ENCODE data around the gene ATG7. TPM values are rescaled to one million over a fixed set of nuclear protein-coding genes. Genes with fewer than 3 reads are reported as not detected.
A peak's percentile ranks its signal among the peaks of the same experiment; 100 is the strongest.
"Not testable (repeated sequence)": the region's sequence is repeated elsewhere in the genome, so short reads cannot be mapped to it uniquely, and the experiment has no call there.

Gene ATG7
- total RNA-seq, 1 donor from 2014 or later = 68.9 TPM

DNA sequence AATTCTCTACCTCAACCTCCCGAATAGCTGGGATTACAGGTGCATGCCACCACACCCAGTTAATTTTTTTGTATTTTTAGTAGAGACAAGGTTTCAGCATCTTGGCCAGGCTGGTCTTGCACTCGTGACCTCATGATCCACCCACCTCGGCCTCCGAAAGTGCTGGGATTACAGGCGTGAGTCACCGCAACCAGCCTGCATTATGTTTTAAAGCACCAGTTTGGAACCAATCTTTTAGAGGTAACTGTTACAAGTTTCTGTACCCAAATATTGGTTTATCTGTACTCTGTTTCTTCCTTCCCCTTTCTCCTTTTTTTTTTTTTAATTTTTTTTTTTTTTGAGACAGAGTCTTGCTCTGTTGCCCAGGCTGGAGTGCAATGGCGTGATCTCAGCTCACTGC lies 169.1 kb downstream of the ATG7 start:
- DNase-seq (ENCODE audit: low spot score); intact Hi-C loops (cut with DNase I); ATAC-seq: not testable (repeated sequence)

- intact Hi-C loops (cut with DNase I) = no loop called here
- ATAC-seq (no peak), DNase-seq (ENCODE audit: low spot score) (no peak)
These were observed 172.2 kb downstream of the ATG7 start for GRCh38 chr3:11444404-11444803.

DNA sequence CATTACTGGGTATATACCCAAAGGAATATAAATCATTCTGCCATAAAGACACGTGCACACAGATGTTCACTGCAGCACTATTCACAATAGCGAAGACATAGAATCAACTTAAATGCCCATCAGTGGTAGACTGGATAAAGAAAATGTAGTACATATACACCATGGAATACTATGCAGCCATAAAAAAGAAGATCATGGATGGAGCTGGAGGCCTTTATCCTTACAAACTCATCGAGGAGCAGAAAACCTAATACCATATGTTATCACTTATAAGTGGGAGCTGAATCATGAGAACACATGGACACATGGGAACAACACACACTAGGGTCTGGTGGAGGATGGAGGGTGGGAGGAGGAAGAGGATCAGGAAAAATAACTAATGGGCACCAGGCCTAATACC lies 173.0 kb downstream of the ATG7 start:
- intact Hi-C loops (cut with DNase I); ATAC-seq; DNase-seq (ENCODE audit: low spot score): not testable (repeated sequence)

- intact Hi-C loops (cut with DNase I) = no loop called here
- no peak for DNase-seq (ENCODE audit: low spot score)
- peak; percentile 90 for ATAC-seq
These were observed 173.7 kb downstream of the ATG7 start for GRCh38 chr3:11445883-11446282.

DNA sequence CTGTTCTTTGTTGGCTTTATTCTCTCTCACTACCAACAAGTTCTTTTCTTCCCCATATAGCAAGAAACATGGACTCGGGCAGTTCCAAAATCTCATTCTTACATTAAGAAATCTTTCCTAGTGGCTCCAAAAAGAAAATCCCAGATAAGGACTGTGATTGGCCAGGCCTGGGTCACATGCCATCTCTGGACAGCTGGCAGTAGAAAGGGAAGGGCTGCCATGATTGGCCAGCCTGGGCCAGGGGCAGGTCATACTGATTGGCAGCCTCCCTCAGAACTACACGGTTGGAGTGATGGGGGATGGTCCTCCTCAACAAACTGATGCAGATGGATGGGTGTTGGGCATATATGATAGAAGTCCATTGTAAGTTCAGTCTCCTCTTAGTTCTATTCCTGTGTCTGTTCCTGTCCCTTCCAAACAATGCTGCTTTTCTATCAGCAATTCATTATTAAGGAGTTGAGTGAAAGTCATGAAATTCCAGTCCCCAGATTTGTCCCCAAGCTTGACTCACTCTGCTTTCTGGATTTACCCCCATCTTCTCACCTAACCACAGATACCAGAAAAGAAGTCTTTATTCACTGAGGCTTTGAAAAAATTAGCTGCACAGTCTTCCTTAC lies 175.5 kb downstream of the ATG7 start:
- DNase-seq (ENCODE audit: low spot score) (no peak), ATAC-seq (no peak)
- intact Hi-C loops (cut with DNase I) = no loop called here

DNA sequence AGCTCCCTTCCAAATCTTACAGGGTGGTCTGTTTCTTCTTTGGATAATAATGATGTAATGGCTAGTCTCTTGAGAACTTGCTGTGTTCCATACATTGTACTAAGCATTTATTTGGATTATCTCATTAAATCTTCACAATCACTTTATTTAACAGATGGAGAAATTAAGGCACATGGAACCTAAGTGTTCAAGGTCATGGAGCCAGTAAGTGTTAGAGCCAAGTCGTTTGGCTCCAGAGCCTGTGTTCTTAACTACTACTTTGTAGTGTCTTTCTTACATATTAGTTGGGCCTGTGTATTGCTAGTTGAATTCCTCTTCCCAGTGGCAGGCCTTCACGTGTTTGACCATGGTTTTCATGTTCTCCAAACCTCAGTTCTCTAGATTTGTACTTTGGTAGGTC lies 177.8 kb downstream of the ATG7 start:
- intact Hi-C loops (cut with DNase I) = no loop called here
- no peak for DNase-seq (ENCODE audit: low spot score)
- no peak for ATAC-seq

DNA sequence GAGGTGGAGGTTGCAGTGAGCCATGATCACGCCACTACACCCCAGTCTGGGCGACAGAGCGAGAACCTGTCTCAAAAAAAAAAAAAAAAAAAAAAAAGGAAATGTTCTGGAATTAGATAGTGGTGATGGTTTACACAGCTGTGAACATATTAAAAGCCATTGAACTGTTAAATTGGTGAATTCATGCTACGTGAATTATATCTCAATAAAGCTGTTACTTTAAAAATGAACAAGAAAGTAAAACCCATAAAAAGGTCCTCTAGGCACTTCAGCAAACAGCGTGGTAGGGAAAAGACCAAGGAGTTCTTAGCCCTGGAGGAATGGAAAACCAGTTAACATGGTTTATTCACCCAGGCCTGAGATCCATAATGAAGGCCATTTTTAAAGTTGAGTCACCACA lies 180.1 kb downstream of the ATG7 start:
- DNase-seq (ENCODE audit: low spot score) = no peak
- intact Hi-C loops (cut with DNase I) = no loop called here
- no peak for ATAC-seq

GRCh38 chr3:11452885-11453847 lies 181.0 kb downstream of the ATG7 start:
- ATAC-seq (peak; percentile 87), DNase-seq (ENCODE audit: low spot score) (no peak)
- intact Hi-C loops (cut with DNase I) = no loop called here

DNA sequence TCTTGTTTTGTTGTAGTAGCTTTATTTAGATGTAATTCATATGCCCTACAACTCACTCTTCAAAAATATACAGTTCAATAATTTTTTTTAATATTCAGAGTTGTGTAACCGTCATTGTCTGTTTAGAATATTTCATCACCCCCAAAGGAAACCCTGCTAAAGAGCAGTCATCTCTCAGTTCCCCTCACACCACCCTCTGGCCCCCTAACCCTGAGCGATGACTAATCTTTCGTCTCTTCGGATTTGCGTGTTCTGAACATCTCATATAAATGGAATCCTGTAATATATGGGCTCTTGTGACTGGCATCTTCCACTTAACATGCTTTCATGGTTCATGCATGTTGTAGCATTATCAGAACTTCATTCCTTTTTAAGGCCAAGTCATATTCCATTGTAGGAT lies 183.8 kb downstream of the ATG7 start:
- DNase-seq (ENCODE audit: low spot score) = no peak
- intact Hi-C loops (cut with DNase I) = no loop called here
- ATAC-seq = no peak

GRCh38 chr3:11457135-11457534 lies 184.9 kb downstream of the ATG7 start:
- DNase-seq (ENCODE audit: low spot score) (no peak), ATAC-seq (no peak)
- intact Hi-C loops (cut with DNase I) = no loop called here

DNA sequence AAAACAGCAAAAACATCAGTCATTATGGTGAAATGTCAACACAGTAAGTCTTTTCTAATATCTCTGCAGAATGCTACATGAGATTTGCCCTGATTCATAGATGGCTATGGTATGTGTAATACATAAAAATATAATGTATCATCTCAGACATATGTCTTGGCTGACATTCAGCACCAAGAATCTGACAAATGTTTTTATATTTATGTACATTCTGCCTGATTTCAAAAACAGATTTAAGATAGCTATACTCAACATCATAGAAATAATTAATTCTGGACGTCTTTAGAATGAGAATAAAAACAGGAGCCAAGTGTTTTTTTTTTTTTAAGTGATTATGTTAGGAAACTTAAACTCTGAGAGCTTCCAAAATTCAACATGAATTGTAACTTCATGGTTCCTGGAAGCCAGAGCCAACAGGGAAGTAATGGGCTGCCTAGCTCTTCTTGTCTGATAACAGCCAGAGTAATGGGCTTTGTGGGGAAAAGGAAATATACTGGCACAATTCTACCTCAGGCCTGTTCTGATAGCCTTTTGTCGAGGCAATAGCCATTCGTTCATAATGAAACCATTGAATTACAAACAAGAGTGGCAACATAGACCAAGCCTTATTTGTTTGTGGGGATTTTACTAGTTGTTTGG lies 187.1 kb downstream of the ATG7 start:
- ATAC-seq (no peak), DNase-seq (ENCODE audit: low spot score) (no peak)
- intact Hi-C loops (cut with DNase I) = no loop called here

- ATAC-seq (no peak), DNase-seq (ENCODE audit: low spot score) (no peak)
- intact Hi-C loops (cut with DNase I) = no loop called here
These were observed 189.0 kb downstream of the ATG7 start for GRCh38 chr3:11461226-11461625.

DNA sequence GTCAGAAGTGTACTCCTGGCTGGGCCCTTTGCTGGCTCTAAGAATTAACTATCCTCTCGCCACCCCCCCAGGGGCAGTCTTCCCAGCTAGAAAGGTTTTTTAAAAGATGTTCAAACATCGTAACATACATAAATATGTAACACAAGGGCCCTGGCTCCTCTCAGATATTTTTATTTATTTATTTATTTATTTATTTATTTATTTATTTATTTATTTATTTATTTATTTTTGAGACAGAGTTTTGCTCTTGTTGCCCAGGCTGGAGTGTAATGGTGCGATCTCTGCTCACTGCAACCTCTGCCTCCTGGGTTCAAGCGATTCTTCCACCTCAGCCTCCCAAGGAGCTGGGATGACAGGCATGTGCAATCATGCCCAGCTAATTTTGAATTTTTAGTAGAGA lies 190.5 kb downstream of the ATG7 start:
- ATAC-seq; DNase-seq (ENCODE audit: low spot score); intact Hi-C loops (cut with DNase I): not testable (repeated sequence)

- ATAC-seq (no peak), DNase-seq (ENCODE audit: low spot score) (no peak)
- intact Hi-C loops (cut with DNase I) = no loop called here
These were observed 191.4 kb downstream of the ATG7 start for GRCh38 chr3:11463591-11463990.

GRCh38 chr3:11464356-11464755 lies 192.2 kb downstream of the ATG7 start:
- no peak for ATAC-seq
- intact Hi-C loops (cut with DNase I) = no loop called here
- DNase-seq (ENCODE audit: low spot score) = no peak

DNA sequence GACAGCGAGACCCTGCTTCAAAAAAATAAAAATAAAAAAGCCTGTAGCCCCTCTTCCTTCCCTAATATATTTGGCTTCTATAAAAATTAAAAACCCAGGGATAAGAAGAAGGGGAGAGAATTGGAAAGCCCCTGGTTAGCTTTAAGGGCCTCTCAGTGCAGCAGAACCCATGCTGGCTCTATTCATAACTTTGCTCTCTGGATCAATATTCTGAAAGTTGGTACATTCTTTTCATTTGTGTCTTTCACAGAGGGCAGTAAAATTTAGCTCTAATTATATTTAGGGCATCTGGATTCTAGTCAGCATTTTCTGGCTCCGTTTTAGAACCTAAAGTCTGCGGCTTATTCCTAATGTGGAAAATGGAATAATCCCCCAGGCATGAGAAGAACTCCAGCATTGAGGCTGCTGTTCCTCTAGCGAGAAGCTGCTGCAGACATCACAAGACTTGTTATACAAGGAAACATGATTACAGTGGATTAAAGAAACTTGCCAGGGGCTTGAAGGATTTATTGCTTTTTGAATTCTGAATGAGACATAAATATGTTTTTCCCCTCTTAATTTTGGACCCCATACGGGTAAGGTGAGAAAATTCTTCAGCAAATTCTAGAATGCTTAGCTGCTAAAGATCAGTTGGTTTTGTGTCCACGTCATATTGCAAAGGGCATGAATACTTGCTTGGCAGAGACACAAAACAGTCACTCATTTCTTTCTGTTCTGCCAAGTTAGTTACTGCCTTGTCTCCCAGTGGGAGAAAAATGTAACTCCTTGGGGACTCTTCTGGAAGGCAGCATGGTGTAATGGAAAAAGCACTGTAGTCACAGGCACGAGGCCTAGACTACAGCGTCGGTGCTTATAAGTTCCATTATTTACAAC lies 193.8 kb downstream of the ATG7 start:
- DNase-seq (ENCODE audit: low spot score) (no peak), ATAC-seq (peak; percentile 96)
- intact Hi-C loops (cut with DNase I) = no loop called here

- ATAC-seq = no peak
- DNase-seq (ENCODE audit: low spot score) = no peak
- intact Hi-C loops (cut with DNase I) = no loop called here
These were observed 195.7 kb downstream of the ATG7 start for GRCh38 chr3:11467875-11468274.

DNA sequence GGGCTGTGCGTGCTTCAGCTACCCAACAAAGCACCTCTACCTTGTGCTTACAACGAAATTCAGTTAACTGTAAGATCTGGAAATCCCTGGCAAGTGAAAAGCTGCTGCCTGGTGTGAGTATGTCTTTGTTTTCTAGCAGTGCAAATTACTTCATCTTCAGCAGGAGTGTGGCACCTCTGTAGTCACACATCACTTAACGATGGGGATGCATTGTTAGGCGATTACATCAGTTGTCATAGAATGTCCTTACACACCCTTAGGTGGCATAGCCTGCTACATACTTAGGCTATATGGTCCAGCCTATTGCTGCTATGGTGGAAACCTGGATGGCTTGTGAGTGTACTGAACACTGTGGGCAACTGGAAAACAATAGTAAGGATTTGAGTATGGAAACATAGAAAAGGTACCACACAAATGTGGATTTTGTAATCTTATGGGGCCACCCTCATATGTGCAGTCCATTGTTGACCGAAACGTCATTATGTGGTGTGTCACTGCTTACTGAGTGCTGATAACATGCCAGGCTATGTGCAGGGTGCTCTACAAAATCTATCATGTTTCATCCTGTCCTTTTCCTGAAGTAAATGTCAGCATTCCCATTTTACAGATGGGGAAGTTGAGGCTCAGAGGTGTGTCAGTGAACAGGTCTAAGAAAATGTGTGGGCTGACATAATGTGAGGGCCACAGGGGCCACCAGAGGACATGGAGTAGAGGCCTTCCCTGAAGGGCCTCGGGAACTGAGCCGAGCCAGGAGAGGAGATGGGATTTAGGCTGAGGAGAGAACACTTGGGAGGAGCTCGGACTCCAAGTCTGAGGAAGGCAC lies 198.0 kb downstream of the ATG7 start:
- DNase-seq (ENCODE audit: low spot score) (no peak), ATAC-seq (no peak)
- intact Hi-C loops (cut with DNase I) = no loop called here
